Lung microvascular endothelial cell (primary cell): ENCODE measurements around the gene MAGOH. TPM values are rescaled to one million over a fixed set of nuclear protein-coding genes. Genes with fewer than 3 reads are reported as not detected.
"Not testable (repeated sequence)": the region's sequence is repeated elsewhere in the genome, so short reads cannot be mapped to it uniquely, and the experiment has no call there.

Source experiments
- DNase-seq, 2 donors: peaks; one replicate each; pipeline versions ENCODE4 v3.0.0 to v3.0.0-alpha.2; 2010; ENCODE audit warnings: low read depth in 2 of 2
- total RNA-seq: library from RNA; depleted of rRNA; stranded (reverse); fragments of >200 nt; gene quantifications from 2 replicates; pipeline ENCODE4 v1.2.1, GENCODE V29; 2014

Gene MAGOH
- total RNA-seq, 1 donor from 2014 or later: 42.3 TPM

DNA sequence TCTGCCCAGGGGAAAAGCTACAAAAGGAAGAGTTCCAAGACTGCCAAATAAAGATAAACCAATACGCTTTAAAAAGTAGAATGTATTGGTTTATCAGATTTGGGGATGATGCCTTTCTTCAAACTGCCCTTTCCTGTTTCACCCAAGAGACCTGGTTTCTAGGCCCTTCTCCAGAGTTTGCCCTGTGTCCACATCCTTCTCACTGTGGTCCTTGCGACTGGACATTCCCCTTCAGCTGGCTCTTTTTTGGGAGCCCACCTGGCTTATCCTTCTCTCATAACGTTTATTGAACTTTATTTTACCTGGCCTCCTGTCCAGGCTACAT lies 17.4 kb downstream of the MAGOH start:
- DNase-seq: no peak

DNA sequence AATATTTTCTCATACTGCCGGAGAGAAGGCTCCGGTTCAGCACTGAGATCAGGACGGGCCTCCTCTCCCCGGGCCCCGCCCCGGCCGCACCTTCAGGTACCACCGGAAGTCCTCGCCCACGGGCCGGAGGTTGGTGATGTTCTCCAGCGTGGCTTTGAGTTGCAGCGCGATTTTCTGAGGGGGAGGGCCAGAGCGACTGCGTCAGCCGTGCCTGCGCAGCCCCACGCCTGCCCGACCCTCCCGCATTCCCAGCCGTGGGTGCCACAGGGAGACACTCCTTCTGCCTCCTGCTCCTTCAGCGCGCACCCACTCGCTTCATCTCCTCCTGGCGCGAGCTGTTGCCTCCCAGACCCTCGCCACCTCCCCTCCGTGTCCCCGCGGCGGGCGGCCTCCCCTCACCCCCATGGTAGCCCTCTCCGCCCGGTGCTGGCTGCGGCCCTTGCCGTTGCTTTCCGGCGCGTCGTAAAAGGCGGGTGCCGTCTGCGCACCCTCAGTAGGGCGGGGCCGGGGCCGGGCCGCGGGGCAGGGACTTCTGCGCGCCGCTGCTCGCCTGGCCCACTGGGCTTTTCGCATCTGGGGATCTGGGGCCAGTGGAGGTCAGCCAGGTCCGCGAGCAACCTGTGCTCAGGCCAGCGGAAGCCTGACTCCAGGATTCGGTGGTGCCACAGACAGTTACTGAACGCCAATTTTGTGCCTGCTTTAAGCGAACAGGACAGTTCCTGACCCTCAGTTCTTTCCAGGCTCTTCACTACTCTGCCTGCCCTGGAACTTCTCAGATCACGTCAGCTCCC lies 18.0 kb downstream of the MAGOH start, which contains the start of gene CZIB:
Gene CZIB (minus strand): TSS at position 464 of the 791 bp plus-strand sequence. CDS start 59 bp downstream, at position 405.
- DNase-seq: peak; percentile 91 to 92

GRCh38 chr1:53219711-53220110 lies 18.6 kb downstream of the MAGOH start:
- no peak for DNase-seq

DNA sequence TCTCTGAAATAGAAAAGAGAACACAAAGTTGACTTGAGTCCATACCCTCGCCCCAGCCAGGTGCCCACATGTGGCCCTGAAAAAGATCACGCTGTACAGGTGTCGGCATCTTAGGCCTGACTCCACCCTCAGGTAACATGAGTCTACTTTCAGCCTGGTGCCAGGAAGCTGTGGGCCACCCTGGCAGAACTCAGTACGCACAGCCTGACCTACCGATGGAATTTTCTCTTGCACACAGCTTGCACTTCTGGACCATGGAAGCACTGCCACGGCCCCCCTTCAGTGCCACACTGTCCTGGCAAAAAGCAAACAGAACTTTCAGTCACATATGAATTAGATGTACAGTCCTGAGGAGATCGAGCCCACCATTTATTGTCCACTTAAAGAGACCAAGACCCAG lies 20.1 kb downstream of the MAGOH start:
- no peak for DNase-seq

GRCh38 chr1:53214376-53214940 lies 23.9 kb downstream of the MAGOH start:
- no peak for DNase-seq

DNA sequence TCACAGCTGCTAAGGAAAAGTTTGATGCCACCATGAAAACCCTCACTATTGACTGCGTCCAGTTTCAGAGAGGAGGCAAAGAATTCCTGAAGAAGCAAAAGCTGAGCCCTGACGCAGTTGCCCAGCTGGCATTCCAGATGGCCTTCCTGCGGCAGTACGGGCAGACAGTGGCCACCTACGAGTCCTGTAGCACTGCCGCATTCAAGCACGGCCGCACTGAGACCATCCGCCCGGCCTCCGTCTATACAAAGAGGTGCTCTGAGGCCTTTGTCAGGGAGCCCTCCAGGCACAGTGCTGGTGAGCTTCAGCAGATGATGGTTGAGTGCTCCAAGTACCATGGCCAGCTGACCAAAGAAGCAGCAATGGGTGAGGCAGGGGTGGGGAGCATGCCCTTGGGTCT lies 27.4 kb downstream of the MAGOH start:
- DNase-seq: no peak

DNA sequence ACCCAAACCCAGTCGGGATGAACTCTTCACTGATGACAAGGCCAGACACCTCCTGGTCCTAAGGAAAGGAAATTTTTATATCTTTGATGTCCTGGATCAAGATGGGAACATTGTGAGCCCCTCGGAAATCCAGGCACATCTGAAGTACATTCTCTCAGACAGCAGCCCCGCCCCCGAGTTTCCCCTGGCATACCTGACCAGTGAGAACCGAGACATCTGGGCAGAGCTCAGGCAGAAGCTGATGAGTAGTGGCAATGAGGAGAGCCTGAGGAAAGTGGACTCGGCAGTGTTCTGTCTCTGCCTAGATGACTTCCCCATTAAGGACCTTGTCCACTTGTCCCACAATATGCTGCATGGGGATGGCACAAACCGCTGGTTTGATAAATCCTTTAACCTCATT lies 28.0 kb downstream of the MAGOH start:
- DNase-seq: no peak

GRCh38 chr1:53207726-53208125 lies 30.6 kb downstream of the MAGOH start:
- no peak for DNase-seq

- no peak for DNase-seq
These were observed 31.5 kb downstream of the MAGOH start for GRCh38 chr1:53206735-53207379.

DNA sequence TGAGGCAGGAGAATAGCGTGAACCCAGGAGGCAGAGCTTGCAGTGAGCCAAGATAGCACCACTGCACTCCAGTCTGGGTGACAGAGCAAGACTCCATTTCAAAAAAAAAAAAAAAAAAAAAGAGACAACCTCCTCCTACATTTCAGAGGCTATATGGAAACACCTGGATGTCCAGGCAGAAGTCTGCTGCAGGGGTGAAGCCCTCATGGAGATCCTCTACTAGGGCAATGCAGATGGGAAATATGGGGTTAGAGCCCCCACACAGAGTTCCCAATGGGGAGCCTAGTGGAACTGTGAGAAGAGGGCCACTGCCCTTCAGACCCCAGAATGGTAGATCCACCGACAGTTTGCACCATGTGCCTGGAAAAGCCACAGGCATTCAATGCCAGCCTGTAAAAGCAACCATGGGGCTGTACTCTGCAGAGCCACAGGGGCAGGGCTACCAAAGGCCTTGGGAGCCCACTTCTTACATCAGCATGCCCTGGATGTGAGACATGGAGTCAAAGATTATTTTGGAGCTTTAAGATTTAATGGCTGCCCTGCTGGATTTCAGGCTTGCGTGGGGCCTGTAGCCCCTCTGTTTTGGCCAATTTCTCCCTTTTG lies 32.1 kb downstream of the MAGOH start:
- DNase-seq: not testable (repeated sequence)

DNA sequence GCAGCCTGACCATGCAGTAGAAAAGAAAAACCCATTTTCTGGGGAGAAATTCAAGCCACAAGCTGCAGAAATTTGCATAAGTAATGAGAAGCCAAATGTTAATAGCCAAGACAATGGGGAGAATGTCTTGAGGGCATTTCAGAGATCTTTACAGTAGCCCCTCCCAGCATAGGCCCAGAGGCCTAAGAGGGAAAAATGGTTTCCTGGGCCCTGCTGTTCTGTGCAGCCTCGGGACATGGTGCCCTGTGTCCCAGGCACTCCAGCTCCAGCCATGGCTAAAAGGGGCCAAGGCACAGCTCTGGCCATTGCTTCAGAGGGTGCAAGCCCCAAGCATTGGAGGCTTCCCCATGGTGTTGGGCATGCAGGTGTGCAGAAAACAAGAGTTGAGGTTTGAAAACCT lies 32.8 kb downstream of the MAGOH start:
- not testable (repeated sequence) for DNase-seq

DNA sequence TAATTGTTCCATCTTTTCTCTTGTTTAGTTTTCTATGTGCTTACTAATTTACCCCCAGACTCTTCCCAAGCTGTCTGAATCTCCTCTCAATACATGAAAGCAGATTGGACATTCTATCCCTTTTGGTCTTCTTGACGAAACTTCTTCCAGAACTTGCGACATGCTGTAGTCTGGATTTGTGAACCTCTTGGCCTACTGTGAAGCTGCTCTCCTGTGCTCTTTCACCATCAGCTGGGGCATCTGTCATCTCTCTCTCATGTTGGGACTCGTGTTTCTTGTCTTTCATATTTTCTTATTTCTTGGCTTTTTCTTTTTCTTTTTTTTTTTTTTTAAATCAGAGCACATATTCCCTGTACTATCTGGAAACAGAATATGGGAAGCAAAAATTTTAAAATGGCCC lies 34.9 kb downstream of the MAGOH start:
- DNase-seq: no peak

DNA sequence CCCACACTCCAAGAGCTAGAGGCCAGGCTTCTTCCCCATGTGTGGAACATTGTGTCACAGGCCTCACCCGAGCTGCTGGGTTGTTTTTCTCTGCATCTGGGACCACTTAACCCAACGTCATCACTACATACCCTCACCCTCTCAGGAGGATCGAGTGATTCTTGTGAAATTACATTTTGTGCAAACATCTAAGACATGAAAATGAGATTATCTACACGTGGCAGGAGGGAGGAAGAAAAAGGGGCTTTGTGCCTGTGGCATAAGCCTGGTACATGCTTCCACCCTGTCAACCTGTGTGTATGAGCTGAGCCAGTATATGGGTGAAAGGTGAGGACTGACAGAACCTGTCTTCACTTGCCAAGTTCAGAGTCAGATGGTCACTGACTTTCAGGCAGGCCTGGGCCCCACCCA lies 40.1 kb downstream of the MAGOH start:
- no peak for DNase-seq

DNA sequence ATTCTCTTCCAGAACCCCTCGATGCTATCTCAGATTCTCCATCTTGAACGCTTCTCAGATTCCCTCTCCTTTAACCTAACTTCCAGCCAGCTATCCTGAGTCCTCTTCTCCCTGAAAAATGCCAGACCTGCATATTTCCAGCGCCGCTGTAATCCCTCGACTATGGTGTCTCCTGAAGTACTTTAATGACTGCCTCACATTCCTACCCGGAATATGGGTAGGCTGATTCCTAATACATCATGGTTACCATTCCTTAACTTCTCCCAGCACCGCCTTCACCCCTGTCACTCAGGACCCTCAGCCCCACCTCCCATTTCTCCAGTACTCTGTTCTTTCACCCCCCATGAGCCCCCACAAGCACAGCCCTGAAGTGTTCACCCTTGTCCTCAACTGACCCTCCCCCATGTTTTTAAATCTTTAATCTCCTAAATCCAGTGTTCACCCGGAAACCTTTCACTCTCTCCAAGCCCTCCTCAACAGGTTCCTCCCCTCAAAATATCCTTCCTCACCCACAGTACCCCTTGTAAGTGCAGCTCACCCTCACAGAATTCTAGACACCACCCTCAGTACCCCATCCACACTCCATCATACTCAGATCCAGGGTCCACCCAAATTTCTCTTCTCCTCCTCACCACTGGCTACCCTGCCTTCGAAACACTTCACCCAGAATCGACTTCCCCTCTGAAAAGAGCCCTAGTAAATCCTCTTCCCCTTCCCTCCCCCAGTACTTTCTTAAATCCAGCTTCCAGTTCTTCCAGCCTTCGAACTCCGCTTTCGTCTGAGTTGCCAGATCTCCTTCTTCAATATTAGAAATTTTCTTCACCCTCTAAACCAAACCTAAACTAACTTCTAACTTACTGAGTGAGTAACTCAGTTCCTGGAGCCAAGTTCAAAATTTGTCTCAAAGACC lies 40.8 kb downstream of the MAGOH start:
- DNase-seq: peak in 1 of 2 donors; percentile 15

DNA sequence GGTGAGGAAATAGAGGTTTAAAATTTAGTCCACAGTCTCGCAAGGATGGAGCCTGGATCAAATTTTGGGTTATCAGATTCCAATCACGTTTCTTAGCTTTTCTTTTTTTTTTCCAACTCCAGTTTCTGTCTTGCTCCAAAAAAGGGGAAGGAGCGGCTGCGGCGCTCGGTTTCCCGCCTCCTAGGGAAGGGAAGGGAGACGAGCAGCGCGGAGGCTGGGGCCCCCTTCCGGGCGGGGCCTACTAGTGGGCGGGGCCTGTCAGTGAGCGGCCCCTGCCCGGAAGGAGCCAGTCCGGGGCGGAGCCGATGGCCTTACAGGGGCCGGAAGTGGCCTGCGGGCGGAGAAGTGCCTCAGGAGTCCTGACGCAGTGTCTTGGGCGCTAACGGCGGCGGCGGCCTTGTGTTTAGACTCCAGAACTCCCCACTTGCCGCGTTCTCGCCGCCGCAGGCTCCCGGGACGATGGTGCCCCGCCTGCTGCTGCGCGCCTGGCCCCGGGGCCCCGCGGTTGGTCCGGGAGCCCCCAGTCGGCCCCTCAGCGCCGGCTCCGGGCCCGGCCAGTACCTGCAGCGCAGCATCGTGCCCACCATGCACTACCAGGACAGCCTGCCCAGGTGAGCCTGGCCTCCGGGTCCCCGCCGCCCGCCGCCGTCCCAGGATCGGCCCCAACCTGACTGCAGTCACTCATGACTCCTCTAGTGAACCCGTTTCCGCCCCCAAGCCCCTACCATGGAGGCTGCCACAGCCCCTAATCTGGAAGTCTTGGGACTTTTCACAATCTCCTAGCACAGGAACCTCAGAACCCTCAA lies 41.6 kb downstream of the MAGOH start, which contains the start of gene CPT2:
Gene CPT2 (plus strand): TSS at position 340 of the 806 bp plus-strand sequence. CDS start 120 bp downstream, at position 460.
- DNase-seq: peak; percentile 74 to 88

DNA sequence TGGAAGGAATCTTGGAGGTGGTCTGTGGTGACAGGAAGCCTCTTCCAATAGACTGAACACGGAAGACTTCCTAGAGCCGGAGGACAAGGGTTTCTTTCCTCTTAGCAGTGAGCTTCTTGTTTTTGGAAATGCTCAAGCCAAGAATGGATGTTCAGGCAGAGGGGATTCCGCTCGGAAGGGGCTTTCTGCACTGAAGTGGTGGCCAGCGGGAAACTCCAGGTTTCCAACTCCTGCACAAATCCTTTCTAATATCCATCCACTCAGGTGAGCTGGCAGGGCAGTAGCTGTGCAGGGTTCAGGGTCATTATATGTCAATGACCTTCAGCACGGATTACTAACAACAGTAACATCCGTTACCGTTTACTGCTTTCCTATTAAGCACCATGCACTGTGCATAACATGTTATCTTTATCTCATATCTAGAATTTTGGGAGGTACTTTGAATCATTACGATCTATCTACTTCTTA lies 42.3 kb downstream of the MAGOH start:
- DNase-seq: peak in 1 of 2 donors; percentile 17

DNA sequence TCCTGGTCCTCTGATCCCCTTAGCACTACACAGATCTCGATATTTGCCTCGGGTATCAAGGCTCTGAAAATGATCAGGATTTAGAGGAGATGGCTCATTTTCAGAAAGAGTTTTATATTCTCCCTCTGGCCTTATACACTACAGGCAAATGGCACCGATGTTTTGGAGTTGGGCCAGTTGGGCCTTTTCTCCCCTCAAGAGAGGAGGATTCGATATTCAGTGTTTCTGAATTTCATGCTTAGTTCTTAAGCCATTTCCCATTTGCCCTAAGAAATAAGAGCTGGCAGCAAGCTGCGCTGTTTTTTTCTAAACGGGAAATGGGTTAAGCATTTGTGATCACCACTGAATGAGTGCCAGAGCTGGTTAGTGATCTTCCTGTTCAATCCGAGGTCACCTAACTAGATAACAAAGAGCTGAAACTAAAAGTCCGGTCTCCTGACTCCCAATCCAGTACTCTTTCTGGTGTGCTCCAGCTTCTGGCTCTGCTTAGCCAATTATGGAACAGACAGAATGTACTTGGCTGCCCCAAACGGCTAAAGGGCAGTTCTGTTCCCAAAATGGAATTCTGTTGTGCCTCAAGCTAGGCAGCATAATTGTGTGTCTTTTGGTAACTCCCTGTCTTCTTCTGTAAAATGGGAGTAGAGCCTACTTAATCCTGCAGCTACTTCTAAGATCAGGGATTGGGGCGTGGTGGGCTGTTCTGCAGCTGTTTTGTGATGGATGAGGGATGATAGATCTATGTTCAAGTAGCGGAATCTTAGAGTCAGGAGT lies 42.9 kb downstream of the MAGOH start:
- peak in 1 of 2 donors; percentile 40 for DNase-seq

DNA sequence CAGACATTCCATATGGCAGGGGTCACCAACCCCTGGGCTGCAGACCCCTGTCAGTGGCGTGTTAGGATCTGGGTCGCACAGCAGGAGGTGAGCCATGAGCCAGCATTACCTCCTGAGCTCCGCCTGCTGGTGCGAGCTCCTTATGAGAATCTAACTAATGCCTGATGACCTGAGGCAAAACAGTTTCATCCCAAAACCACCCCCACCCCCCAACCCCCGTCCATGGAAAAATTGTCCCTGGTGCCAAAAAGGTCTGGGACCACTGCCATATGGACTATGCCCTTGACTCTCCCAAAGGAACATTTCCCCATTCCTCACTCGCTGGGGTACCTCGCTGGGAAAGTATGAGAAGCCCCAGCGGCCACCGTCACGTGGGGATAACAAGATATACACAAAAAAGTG lies 48.1 kb downstream of the MAGOH start:
- DNase-seq: no peak

DNA sequence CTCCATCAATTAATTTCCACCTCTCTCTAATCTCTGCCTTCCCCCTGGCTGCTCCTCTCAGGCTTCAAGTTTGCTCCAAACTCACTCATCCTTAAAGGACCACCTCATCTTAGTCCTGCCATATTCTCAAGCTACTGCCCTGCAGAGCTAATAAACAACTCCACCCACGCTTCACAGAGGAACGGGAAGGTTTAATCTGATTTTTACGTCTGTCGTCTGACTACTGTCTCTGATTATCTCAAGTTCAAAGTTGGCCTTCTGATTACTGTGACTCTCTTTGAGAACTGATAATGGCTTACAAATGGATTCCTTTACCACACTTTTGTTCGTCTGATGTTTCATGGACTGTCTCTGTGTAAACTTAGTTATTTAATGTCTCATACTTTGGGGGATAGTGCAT lies 49.3 kb downstream of the MAGOH start:
- no peak for DNase-seq
